ENCODE measurements around the gene CLDN14. TPM values are rescaled to one million over a fixed set of nuclear protein-coding genes. Genes with fewer than 3 reads are reported as not detected.

Gene CLDN14
- total and polyA plus RNA-seq, 2 experiments from 2014 or later: not detected

DNA sequence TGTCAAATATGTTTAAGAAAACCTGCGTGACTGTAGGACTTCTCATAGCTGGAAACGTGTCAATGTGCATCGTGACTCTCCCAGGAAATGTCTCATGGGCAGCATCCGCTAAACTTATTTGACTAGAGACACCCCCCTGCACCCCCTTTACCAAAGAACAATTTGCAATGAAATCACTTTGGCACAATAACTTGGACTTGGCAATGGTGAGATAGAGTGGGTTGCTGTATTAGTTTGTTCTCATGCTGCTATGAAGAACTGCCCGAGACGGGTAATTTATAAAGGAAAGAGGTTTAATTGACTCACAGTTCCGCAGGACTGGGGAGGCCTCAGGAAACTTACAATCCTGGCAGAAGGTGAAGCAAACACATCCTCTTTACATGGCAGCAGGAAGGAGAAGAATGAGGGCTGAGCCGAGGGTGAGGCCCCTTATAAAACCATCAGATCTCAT lies 13.8 kb downstream of the CLDN14 start:
- no peak overlapping the region for H2AFZ ChIP-seq
- Mint-ChIP-seq H3K36me3 (ENCODE audit: low read depth) (no peaks in the 10 kb centered on the region), H3K27me3 (ENCODE audit: insufficient read depth, low read depth, poor library complexity) (peaks cover 2% of the 10 kb centered on the region), H3K9me3 (no peaks in the 10 kb centered on the region; the same call in 2 of the 3 replicates), H3K4me3 (no peak overlapping the region), H3K4me1 (peaks cover 32% of the 10 kb centered on the region), H3K27ac (no peak overlapping the region)
- no peak overlapping the region for H3K4me2 ChIP-seq
- no peaks in the 10 kb centered on the region for H3K27me3 ChIP-seq (ENCODE audit: insufficient read depth)
- no peaks in the 10 kb centered on the region for H4K20me1 ChIP-seq (replicated peaks; ENCODE audit: insufficient read depth)
- H3K9me2 ChIP-seq (ENCODE audit: insufficient read depth): no peaks in the 10 kb centered on the region; the same call in 1 of the 2 replicates
- no peak overlapping the region for H3K4me3 ChIP-seq
- H3K36me3 ChIP-seq (ENCODE audit: insufficient read depth): no peaks in the 10 kb centered on the region
- no peaks in the 10 kb centered on the region for H3K4me1 ChIP-seq (ENCODE audit: insufficient read depth)
- H3K27ac ChIP-seq (ENCODE audit: low read depth): no peak overlapping the region
- no peaks in the 10 kb centered on the region for H3F3A ChIP-seq (replicated peaks; ENCODE audit: low read depth)
- no peak for DNase-seq (ENCODE audit: low spot score)
- H3K79me2 ChIP-seq (replicated peaks; ENCODE audit: insufficient read depth): no peaks in the 10 kb centered on the region
- TF ChIP-seq, protein P1, sequence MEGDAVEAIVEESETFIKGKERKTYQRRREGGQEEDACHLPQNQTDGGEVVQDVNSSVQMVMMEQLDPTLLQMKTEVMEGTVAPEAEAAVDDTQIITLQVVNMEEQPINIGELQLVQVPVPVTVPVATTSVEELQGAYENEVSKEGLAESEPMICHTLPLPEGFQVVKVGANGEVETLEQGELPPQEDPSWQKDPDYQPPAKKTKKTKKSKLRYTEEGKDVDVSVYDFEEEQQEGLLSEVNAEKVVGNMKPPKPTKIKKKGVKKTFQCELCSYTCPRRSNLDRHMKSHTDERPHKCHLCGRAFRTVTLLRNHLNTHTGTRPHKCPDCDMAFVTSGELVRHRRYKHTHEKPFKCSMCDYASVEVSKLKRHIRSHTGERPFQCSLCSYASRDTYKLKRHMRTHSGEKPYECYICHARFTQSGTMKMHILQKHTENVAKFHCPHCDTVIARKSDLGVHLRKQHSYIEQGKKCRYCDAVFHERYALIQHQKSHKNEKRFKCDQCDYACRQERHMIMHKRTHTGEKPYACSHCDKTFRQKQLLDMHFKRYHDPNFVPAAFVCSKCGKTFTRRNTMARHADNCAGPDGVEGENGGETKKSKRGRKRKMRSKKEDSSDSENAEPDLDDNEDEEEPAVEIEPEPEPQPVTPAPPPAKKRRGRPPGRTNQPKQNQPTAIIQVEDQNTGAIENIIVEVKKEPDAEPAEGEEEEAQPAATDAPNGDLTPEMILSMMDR (conservative IDR thresholded peaks at IDR 0.05; ENCODE audit: low read depth in 2 of 2): no peak
- TF ChIP-seq EZH2 (IDR thresholded peaks at IDR 0.05; ENCODE audit: low read depth, unreplicated experiment) (no peak), POLR2AphosphoS5 (IDR thresholded peaks at IDR 0.05; ENCODE audit: low read depth) (no peak), STAT1 (IDR thresholded peaks at IDR 0.05; ENCODE audit: unreplicated experiment) (no peak), CREB1 (CRISPR knock-in tag; IDR thresholded peaks at IDR 0.05; ENCODE audit: low read depth) (no peak), ZNF114 (CRISPR knock-in tag; IDR thresholded peaks at IDR 0.05) (no peak), NANOG (IDR thresholded peaks at IDR 0.05; ENCODE audit: borderline replicate concordance) (no peak), EZH2phosphoT487 (IDR thresholded peaks at IDR 0.05; ENCODE audit: unreplicated experiment) (no peak), ZNF331 (CRISPR knock-in tag; IDR thresholded peaks at IDR 0.05; ENCODE audit: low read depth) (no peak), JUNB (IDR thresholded peaks at IDR 0.05; ENCODE audit: unreplicated experiment) (no peak)
- TF ChIP-seq, protein P2, sequence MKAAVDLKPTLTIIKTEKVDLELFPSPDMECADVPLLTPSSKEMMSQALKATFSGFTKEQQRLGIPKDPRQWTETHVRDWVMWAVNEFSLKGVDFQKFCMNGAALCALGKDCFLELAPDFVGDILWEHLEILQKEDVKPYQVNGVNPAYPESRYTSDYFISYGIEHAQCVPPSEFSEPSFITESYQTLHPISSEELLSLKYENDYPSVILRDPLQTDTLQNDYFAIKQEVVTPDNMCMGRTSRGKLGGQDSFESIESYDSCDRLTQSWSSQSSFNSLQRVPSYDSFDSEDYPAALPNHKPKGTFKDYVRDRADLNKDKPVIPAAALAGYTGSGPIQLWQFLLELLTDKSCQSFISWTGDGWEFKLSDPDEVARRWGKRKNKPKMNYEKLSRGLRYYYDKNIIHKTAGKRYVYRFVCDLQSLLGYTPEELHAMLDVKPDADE (IDR thresholded peaks at IDR 0.05): no peak
- TF ChIP-seq, protein P3, sequence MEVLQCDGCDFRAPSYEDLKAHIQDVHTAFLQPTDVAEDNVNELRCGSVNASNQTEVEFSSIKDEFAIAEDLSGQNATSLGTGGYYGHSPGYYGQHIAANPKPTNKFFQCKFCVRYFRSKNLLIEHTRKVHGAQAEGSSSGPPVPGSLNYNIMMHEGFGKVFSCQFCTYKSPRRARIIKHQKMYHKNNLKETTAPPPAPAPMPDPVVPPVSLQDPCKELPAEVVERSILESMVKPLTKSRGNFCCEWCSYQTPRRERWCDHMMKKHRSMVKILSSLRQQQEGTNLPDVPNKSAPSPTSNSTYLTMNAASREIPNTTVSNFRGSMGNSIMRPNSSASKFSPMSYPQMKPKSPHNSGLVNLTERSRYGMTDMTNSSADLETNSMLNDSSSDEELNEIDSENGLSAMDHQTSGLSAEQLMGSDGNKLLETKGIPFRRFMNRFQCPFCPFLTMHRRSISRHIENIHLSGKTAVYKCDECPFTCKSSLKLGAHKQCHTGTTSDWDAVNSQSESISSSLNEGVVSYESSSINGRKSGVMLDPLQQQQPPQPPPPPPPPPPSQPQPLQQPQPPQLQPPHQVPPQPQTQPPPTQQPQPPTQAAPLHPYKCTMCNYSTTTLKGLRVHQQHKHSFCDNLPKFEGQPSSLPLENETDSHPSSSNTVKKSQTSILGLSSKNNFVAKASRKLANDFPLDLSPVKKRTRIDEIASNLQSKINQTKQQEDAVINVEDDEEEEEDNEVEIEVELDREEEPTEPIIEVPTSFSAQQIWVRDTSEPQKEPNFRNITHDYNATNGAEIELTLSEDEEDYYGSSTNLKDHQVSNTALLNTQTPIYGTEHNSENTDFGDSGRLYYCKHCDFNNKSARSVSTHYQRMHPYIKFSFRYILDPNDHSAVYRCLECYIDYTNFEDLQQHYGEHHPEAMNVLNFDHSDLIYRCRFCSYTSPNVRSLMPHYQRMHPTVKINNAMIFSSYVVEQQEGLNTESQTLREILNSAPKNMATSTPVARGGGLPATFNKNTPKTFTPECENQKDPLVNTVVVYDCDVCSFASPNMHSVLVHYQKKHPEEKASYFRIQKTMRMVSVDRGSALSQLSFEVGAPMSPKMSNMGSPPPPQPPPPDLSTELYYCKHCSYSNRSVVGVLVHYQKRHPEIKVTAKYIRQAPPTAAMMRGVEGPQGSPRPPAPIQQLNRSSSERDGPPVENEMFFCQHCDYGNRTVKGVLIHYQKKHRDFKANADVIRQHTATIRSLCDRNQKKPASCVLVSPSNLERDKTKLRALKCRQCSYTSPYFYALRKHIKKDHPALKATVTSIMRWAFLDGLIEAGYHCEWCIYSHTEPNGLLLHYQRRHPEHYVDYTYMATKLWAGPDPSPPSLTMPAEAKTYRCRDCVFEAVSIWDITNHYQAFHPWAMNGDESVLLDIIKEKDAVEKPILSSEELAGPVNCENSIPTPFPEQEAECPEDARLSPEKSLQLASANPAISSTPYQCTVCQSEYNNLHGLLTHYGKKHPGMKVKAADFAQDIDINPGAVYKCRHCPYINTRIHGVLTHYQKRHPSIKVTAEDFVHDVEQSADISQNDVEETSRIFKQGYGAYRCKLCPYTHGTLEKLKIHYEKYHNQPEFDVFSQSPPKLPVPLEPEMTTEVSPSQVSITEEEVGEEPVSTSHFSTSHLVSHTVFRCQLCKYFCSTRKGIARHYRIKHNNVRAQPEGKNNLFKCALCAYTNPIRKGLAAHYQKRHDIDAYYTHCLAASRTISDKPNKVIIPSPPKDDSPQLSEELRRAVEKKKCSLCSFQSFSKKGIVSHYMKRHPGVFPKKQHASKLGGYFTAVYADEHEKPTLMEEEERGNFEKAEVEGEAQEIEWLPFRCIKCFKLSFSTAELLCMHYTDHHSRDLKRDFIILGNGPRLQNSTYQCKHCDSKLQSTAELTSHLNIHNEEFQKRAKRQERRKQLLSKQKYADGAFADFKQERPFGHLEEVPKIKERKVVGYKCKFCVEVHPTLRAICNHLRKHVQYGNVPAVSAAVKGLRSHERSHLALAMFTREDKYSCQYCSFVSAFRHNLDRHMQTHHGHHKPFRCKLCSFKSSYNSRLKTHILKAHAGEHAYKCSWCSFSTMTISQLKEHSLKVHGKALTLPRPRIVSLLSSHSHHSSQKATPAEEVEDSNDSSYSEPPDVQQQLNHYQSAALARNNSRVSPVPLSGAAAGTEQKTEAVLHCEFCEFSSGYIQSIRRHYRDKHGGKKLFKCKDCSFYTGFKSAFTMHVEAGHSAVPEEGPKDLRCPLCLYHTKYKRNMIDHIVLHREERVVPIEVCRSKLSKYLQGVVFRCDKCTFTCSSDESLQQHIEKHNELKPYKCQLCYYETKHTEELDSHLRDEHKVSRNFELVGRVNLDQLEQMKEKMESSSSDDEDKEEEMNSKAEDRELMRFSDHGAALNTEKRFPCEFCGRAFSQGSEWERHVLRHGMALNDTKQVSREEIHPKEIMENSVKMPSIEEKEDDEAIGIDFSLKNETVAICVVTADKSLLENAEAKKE (CRISPR knock-in tag; IDR thresholded peaks at IDR 0.05): no peak
- TF ChIP-seq, protein P4, sequence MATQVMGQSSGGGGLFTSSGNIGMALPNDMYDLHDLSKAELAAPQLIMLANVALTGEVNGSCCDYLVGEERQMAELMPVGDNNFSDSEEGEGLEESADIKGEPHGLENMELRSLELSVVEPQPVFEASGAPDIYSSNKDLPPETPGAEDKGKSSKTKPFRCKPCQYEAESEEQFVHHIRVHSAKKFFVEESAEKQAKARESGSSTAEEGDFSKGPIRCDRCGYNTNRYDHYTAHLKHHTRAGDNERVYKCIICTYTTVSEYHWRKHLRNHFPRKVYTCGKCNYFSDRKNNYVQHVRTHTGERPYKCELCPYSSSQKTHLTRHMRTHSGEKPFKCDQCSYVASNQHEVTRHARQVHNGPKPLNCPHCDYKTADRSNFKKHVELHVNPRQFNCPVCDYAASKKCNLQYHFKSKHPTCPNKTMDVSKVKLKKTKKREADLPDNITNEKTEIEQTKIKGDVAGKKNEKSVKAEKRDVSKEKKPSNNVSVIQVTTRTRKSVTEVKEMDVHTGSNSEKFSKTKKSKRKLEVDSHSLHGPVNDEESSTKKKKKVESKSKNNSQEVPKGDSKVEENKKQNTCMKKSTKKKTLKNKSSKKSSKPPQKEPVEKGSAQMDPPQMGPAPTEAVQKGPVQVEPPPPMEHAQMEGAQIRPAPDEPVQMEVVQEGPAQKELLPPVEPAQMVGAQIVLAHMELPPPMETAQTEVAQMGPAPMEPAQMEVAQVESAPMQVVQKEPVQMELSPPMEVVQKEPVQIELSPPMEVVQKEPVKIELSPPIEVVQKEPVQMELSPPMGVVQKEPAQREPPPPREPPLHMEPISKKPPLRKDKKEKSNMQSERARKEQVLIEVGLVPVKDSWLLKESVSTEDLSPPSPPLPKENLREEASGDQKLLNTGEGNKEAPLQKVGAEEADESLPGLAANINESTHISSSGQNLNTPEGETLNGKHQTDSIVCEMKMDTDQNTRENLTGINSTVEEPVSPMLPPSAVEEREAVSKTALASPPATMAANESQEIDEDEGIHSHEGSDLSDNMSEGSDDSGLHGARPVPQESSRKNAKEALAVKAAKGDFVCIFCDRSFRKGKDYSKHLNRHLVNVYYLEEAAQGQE (IDR thresholded peaks at IDR 0.05; ENCODE audit: unreplicated experiment): no peak
- ATAC-seq: no peak
